ENCODE results near the gene PPP2R3B. TPM values are rescaled to one million over a fixed set of nuclear protein-coding genes. Genes with fewer than 3 reads are reported as not detected.

Gene PPP2R3B
- total RNA-seq, 1 donor from 2014 or later, result 15.4 TPM

- DNase-seq (no peak), ATAC-seq (ENCODE audit: low read depth) (peak; percentile 49)
- TF ChIP-seq CTCF (IDR thresholded peaks at IDR 0.05), result no peak
- CTCF ChIA-PET, result no interaction called here
- POLR2A ChIA-PET, result no interaction called here
- intact Hi-C loops (cut with micrococcal nuclease), result no loop called here
- H3K9me3 Mint-ChIP-seq, result no peaks in the 10 kb centered on the region
- no peak overlapping the region for H3K27ac Mint-ChIP-seq
- no peaks in the 10 kb centered on the region for H3K36me3 Mint-ChIP-seq (ENCODE audit: low read depth)
- peaks cover 31% of the 10 kb centered on the region for H3K4me1 Mint-ChIP-seq
- peaks cover 35% of the 10 kb centered on the region for H3K27me3 Mint-ChIP-seq
- H3K4me3 Mint-ChIP-seq, result peak overlapping the region; percentile 66
These were observed 12.9 kb downstream of the PPP2R3B start for GRCh38 chrX:373641-374471.

GRCh38 chrX:372856-373640, 13.7 kb downstream of the PPP2R3B start:
- Mint-ChIP-seq H3K4me1 (peaks cover 31% of the 10 kb centered on the region), H3K36me3 (ENCODE audit: low read depth) (no peaks in the 10 kb centered on the region), H3K27ac (no peak overlapping the region), H3K27me3 (peaks cover 33% of the 10 kb centered on the region), H3K9me3 (no peaks in the 10 kb centered on the region), H3K4me3 (peak overlapping the region; percentile 46)
- TF ChIP-seq CTCF (IDR thresholded peaks at IDR 0.05), result no peak
- no peak for ATAC-seq (ENCODE audit: low read depth)
- DNase-seq, result no peak
- intact Hi-C loops (cut with micrococcal nuclease), result no loop called here
- CTCF ChIA-PET, result no interaction called here
- POLR2A ChIA-PET, result no interaction called here

GRCh38 chrX:371907-372306, 14.8 kb downstream of the PPP2R3B start:
- Mint-ChIP-seq H3K27me3 (peaks cover 33% of the 10 kb centered on the region), H3K9me3 (no peaks in the 10 kb centered on the region), H3K36me3 (ENCODE audit: low read depth) (peaks cover 2% of the 10 kb centered on the region), H3K4me3 (no peak overlapping the region), H3K4me1 (peaks cover 35% of the 10 kb centered on the region), H3K27ac (no peak overlapping the region)
- intact Hi-C loops (cut with micrococcal nuclease), result no loop called here
- ChIA-PET POLR2A (no interaction called here), CTCF (no interaction called here)
- DNase-seq (no peak), ATAC-seq (ENCODE audit: low read depth) (no peak)
- TF ChIP-seq CTCF (IDR thresholded peaks at IDR 0.05), result no peak

- Mint-ChIP-seq H3K4me1 (peaks cover 35% of the 10 kb centered on the region), H3K27ac (no peak overlapping the region), H3K36me3 (ENCODE audit: low read depth) (peaks cover 2% of the 10 kb centered on the region), H3K9me3 (no peaks in the 10 kb centered on the region), H3K4me3 (no peak overlapping the region), H3K27me3 (peaks cover 33% of the 10 kb centered on the region)
- CTCF ChIA-PET, result no interaction called here
- POLR2A ChIA-PET, result no interaction called here
- intact Hi-C loops (cut with micrococcal nuclease), result no loop called here
- no peak for DNase-seq
- no peak for TF ChIP-seq CTCF (IDR thresholded peaks at IDR 0.05)
- no peak for ATAC-seq (ENCODE audit: low read depth)
These were observed 15.6 kb downstream of the PPP2R3B start for GRCh38 chrX:370963-371745.

All from activated B cell treated with CpG ODN at 0.5 μM for 24 hours (primary cell).